HepG2 (cell line): ENCODE results near the gene CTRL. TPM values are rescaled to one million over a fixed set of nuclear protein-coding genes. Genes with fewer than 3 reads are reported as not detected.

Source experiments
- AHDC1 ChIP-seq: sonication (generic); formaldehyde crosslinking; IDR thresholded peaks from 2 replicates; pipeline ENCODE4 v1.5.1; 2020; ENCODE audit warnings: mild to moderate bottlenecking, missing genetic modification reagents, borderline replicate concordance
- CCAR2 ChIP-seq: fragments of 200-400 bp; formaldehyde crosslinking; optimal IDR thresholded peaks from 2 replicates; pipeline ENCODE3; 2018; ENCODE audit warnings: low read depth, mild to moderate bottlenecking, low read length, moderate library complexity
- CEBPB ChIP-seq: IDR thresholded peaks from 2 replicates; pipeline ENCODE4 v1.6.1; 2011; ENCODE audit warnings: low read depth, low read length, improper control_type of control experiment, borderline replicate concordance
- EP300 ChIP-seq, 3 experiments: sonication (generic) in 1 of 3; formaldehyde crosslinking in 1 of 3; IDR thresholded peaks; 2 replicates each; pipeline versions ENCODE4 v1.5.1 to v1.6.1; 2011 to 2020; ENCODE audit warnings: low read depth in 2 of 3, low read length in 2 of 3, borderline replicate concordance in 1 of 3, improper control_type of control experiment in 1 of 3, mild to moderate bottlenecking in 1 of 3, missing genetic modification reagents in 1 of 3, moderate library complexity in 1 of 3
- KLF16 ChIP-seq, 2 experiments: sonication (generic) in 1 of 2; formaldehyde crosslinking in 1 of 2; IDR thresholded peaks; 2 replicates each; pipeline versions ENCODE4 v1.6.1 to v1.8.0; 2016 to 2023; ENCODE audit warnings: missing genetic modification reagents in 2 of 2, missing compliant biosample characterization in 1 of 2
- PAWR ChIP-seq: sonication (generic); formaldehyde crosslinking; IDR thresholded peaks from 2 replicates; pipeline ENCODE4 v1.4.0; 2020; ENCODE audit warnings: missing genetic modification reagents, mild to moderate bottlenecking, borderline replicate concordance
- POLR2AphosphoS2 ChIP-seq: IDR thresholded peaks from 2 replicates; pipeline ENCODE4 v1.6.1; 2011; ENCODE audit warnings: low read depth, low read length, improper control_type of control experiment
- SAP130 ChIP-seq: IDR thresholded peaks from 2 replicates; pipeline ENCODE4 v1.6.1; 2016; ENCODE audit warnings: low read depth
- SNAPC2 ChIP-seq: sonication (generic); formaldehyde crosslinking; IDR thresholded peaks from 2 replicates; pipeline ENCODE4 v1.8.1; 2022; ENCODE audit warnings: mild to moderate bottlenecking, missing genetic modification reagents
- ZNF234 ChIP-seq: sonication (generic); formaldehyde crosslinking; conservative IDR thresholded peaks from 2 replicates; pipeline ENCODE4 v1.5.1; 2020; ENCODE audit warnings: mild to moderate bottlenecking, missing genetic modification reagents
- ZNF253 ChIP-seq: sonication (generic); formaldehyde crosslinking; IDR thresholded peaks from 2 replicates; pipeline ENCODE4 v1.8.0; 2022; ENCODE audit warnings: mild to moderate bottlenecking, missing genetic modification reagents, borderline replicate concordance
- ZNF33A ChIP-seq: sonication (generic); formaldehyde crosslinking; IDR thresholded peaks from 2 replicates; pipeline ENCODE4 v1.5.1; 2020; ENCODE audit warnings: missing genetic modification reagents, mild to moderate bottlenecking, moderate library complexity, borderline replicate concordance
- ZNF460 ChIP-seq: sonication (generic); formaldehyde crosslinking; IDR thresholded peaks from 2 replicates; pipeline ENCODE4 v1.5.1; 2020; ENCODE audit warnings: missing genetic modification reagents, mild to moderate bottlenecking, borderline replicate concordance
- ZNF672 ChIP-seq: sonication (generic); formaldehyde crosslinking; IDR thresholded peaks from 2 replicates; pipeline ENCODE4 v1.8.1; 2022; ENCODE audit warnings: missing genetic modification reagents
- polyA plus RNA-seq, 8 experiments: library from polyadenylated mRNA; depleted of rRNA in 3 of 8; stranded (reverse) in 7 of 8; unstranded in 1 of 8; fragments of >200 nt; fragmentation: Illumina TruSeq in 4 of 8; extraction: Trizol in 4 of 8; gene quantifications; 2 replicates each; pipeline versions ENCODE4 v1.2.1 to v1.2.3, GENCODE V29; 2011 to 2016; ENCODE audit warnings: low read depth in 4 of 8, missing spikeins in 1 of 8, mixed read lengths in 1 of 8; ENCODE audit not compliant: insufficient read depth in 1 of 8
- total RNA-seq, 5 experiments: library from RNA; depleted of rRNA; stranded (reverse); fragments of >200 nt; fragmentation: Illumina TruSeq; extraction: Trizol; gene quantifications; 2 replicates each; pipeline ENCODE4 v1.2.3, GENCODE V29; 2016; ENCODE audit warnings: low read depth in 1 of 5
- TF ChIP-seq, protein P1 (sequence below): sonication (generic); formaldehyde crosslinking; IDR thresholded peaks from 2 replicates; pipeline ENCODE4 v1.5.1; 2020; ENCODE audit warnings: missing genetic modification reagents, mild to moderate bottlenecking, borderline replicate concordance
- TF ChIP-seq, protein P2 (sequence below): sonication (generic); formaldehyde crosslinking; IDR thresholded peaks from 2 replicates; pipeline ENCODE4 v1.4.0; 2020; ENCODE audit warnings: mild to moderate bottlenecking, low read depth, missing genetic modification reagents
- TF ChIP-seq, protein P3 (sequence below): sonication (generic); formaldehyde crosslinking; IDR thresholded peaks from 2 replicates; pipeline ENCODE4; 2020; ENCODE audit warnings: missing genetic modification reagents, mild to moderate bottlenecking, borderline replicate concordance

The CTRL gene
- total and polyA plus RNA-seq, 2 of the 13 experiments (the other 11 are each of a cell fraction or from before 2014, with no cell fraction given): 1.9 to 2.7 TPM

GRCh38 chr16:67943256-67943618, 11.6 kb upstream of the CTRL start (continued):
- peak; percentile 42; the same call in 1 of the 2 replicates for TF ChIP-seq AHDC1
- TF ChIP-seq EP300 (IDR thresholded peaks at IDR 0.05; ENCODE audit: low read depth in 2 of 2, low read length in 2 of 2): peak in 1 of 2 experiments; percentile 88; a peak in 2 of 4 replicates
- TF ChIP-seq EP300 (CRISPR knock-in tag; IDR thresholded peaks at IDR 0.05; ENCODE audit: borderline replicate concordance): no peak
- TF ChIP-seq ZNF253: no peak
- no peak for TF ChIP-seq ZNF234 (CRISPR knock-in tag)
- TF ChIP-seq SNAPC2: no peak
- TF ChIP-seq, protein P1, sequence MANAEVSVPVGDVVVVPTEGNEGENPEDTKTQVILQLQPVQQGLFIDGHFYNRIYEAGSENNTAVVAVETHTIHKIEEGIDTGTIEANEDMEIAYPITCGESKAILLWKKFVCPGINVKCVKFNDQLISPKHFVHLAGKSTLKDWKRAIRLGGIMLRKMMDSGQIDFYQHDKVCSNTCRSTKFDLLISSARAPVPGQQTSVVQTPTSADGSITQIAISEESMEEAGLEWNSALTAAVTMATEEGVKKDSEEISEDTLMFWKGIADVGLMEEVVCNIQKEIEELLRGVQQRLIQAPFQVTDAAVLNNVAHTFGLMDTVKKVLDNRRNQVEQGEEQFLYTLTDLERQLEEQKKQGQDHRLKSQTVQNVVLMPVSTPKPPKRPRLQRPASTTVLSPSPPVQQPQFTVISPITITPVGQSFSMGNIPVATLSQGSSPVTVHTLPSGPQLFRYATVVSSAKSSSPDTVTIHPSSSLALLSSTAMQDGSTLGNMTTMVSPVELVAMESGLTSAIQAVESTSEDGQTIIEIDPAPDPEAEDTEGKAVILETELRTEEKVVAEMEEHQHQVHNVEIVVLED: no peak
- peak; percentile 72; the same call in 1 of the 2 replicates for TF ChIP-seq ZNF460
- TF ChIP-seq, protein P2, sequence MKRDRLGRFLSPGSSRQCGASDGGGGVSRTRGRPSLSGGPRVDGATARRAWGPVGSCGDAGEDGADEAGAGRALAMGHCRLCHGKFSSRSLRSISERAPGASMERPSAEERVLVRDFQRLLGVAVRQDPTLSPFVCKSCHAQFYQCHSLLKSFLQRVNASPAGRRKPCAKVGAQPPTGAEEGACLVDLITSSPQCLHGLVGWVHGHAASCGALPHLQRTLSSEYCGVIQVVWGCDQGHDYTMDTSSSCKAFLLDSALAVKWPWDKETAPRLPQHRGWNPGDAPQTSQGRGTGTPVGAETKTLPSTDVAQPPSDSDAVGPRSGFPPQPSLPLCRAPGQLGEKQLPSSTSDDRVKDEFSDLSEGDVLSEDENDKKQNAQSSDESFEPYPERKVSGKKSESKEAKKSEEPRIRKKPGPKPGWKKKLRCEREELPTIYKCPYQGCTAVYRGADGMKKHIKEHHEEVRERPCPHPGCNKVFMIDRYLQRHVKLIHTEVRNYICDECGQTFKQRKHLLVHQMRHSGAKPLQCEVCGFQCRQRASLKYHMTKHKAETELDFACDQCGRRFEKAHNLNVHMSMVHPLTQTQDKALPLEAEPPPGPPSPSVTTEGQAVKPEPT: no peak
- peak; percentile 67 for TF ChIP-seq CEBPB
- TF ChIP-seq KLF16 (CRISPR knock-in tag; IDR thresholded peaks at IDR 0.05): no peak
- TF ChIP-seq SAP130 (CRISPR knock-in tag): no peak; the same call in 1 of the 2 replicates
- TF ChIP-seq ZNF33A (CRISPR knock-in tag): no peak
- TF ChIP-seq PAWR (CRISPR knock-in tag): no peak
- no peak; the same call in none of the 2 replicates for TF ChIP-seq POLR2AphosphoS2
- TF ChIP-seq, protein P3, sequence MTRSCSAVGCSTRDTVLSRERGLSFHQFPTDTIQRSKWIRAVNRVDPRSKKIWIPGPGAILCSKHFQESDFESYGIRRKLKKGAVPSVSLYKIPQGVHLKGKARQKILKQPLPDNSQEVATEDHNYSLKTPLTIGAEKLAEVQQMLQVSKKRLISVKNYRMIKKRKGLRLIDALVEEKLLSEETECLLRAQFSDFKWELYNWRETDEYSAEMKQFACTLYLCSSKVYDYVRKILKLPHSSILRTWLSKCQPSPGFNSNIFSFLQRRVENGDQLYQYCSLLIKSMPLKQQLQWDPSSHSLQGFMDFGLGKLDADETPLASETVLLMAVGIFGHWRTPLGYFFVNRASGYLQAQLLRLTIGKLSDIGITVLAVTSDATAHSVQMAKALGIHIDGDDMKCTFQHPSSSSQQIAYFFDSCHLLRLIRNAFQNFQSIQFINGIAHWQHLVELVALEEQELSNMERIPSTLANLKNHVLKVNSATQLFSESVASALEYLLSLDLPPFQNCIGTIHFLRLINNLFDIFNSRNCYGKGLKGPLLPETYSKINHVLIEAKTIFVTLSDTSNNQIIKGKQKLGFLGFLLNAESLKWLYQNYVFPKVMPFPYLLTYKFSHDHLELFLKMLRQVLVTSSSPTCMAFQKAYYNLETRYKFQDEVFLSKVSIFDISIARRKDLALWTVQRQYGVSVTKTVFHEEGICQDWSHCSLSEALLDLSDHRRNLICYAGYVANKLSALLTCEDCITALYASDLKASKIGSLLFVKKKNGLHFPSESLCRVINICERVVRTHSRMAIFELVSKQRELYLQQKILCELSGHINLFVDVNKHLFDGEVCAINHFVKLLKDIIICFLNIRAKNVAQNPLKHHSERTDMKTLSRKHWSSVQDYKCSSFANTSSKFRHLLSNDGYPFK (CRISPR knock-in tag): no peak; the same call in 1 of the 2 replicates
- TF ChIP-seq ZNF672: no peak
- TF ChIP-seq CCAR2: peak; percentile 75
